Right ventricle myocardium inferior (tissue), 1 donor: ENCODE data around the gene BCAS3. TPM values are rescaled to one million over a fixed set of nuclear protein-coding genes. Genes with fewer than 3 reads are reported as not detected.

Source experiments
- ATAC-seq: fragments of 200-7000 bp; cut with Tn5 transposase; one replicate; pipeline ENCODE4 v1.9.1; 2020; ENCODE audit warnings: mild to moderate bottlenecking, moderate library complexity
- DNase-seq: peaks from one replicate; pipeline ENCODE4 v3.0.0; 2021; ENCODE audit errors: missing footprints
- intact Hi-C: fragments of 100-400 bp; cut with DNase I; formaldehyde crosslinking; loops from one replicate; pipeline ENCODE4 v1.11.0; 2022
- total RNA-seq: library from RNA; stranded (reverse); fragmentation: NEBNext Ultra II Directional; extraction: Animal tissue kit (Norgen Biotek cat#: 25700); gene quantifications from one replicate; pipeline ENCODE4 v1.2.1, GENCODE V29; 2021
- donor health status: DM: no; HTN: yes; CAD: no; lungs with severe emphysema.

The BCAS3 gene
- total RNA-seq, 1 donor from 2014 or later, result 13.3 TPM

DNA sequence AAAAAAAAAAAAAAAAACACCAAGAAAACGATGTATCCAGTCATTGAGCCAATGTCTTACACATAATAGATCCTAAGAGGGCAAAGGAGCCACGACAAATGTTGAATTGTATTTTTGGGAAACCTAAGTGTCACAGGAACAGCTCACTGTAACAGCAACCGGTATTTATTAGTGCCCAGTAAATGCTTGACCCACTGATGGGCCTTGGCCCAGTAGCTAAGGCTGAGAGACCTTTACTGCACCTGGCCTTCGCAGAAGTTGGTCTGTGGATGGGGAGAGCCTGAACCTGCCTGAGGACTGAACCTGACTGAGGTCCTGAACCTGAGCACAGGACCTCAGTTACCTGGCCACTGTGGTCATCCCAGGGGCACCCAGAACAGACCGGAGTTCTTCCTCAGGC lies 657.0 kb downstream of the BCAS3 start:
- no peak for ATAC-seq
- intact Hi-C loops, result no loop called here
- no peak for DNase-seq

DNA sequence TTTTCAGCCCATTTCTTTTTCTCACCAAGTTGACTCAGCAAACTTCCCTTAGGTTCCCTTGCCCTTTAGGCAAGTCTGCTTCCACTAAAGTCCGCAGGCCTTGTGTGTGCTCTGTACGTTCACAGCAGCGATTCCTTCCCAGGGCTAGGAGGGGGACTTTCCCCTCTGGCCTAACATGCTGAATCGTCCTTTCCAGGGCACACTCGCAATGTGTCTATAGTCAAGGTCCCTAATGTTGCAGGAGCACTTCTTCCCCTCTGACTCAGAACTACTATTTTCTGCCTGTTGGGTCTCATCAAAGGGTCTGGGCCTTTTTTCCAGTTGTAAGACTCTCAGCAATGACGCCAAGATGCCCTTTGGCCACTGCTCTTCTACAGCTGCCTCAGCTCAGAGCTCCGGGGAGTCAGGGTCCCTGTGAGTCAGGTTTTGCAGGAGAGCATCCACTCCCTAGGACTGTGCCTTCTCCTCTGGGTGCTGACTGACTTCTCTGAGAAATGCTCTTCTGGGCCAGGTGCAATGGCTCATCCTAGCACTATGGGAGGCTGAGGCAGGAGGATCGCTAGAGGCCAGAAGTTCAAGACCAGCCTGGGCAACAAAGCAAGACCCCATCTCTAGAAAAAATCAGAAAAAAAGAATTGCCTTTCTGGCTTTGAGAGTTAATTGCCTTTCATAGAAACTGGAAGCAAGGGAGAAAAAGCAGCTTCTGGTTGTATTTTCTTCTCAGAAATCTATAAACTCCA lies 657.6 kb downstream of the BCAS3 start:
- intact Hi-C loops, result no loop called here
- DNase-seq (no peak), ATAC-seq (no peak)

DNA sequence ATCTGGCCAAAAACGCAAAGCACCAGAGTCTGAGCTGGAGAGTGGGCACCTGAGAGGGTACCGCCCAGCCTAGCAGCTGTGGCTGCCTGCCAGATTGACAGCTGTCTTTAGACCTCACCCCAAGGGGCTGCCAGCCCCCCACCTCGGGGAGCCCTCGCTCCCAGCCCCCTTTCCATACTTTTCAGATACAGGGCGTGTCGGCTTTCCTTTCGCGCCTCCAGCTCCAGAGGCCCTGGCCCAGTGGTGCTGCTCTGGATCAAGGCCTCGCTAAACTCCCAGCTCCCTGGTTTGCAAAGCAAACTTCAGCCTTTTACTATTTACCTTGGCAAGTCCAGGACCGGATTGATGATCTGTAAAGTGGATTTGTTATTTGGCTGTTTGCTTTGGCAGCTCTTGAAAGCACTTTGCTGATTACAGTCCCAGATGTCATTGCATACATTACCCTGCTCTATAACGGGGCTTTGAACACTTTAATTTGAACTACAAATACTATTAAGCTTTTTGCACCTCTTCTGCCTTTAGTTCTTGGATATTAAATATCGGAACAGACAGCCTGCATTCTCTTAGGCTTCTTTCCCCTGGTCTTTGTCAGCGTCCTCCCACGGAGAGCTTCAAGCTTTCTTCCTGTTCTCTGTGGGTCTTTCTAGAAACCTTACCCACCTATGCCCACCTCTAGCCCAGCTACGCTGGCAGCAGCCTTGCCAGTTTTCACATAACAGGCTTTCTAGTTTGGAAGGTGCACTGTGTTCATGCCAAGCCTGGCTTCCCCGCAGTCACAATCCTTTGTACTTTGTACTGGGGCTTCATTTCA lies 658.4 kb downstream of the BCAS3 start:
- ATAC-seq (peak; percentile 39), DNase-seq (no peak)
- intact Hi-C loops, result no loop called here

DNA sequence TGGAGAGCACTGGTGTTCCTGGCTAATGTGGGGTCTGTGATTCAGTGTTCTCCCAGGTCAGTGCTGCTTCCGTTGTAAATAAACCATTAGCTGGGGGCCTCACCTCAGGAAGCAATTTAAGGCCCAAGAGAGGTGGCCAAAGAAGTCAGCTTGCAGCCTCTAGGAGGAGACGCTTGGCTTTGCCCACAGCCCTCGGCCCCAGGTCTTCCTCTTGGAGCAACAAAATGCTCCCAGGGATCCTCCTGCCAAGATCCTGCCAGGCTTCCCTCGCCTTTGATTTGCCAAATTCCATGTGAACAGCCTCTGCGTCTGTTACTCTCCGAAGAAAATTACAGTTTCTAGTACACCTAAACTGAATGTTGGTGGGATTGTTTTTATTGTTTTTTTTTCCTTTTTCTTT lies 659.6 kb downstream of the BCAS3 start:
- ATAC-seq (no peak), DNase-seq (no peak)
- intact Hi-C loops, result no loop called here

DNA sequence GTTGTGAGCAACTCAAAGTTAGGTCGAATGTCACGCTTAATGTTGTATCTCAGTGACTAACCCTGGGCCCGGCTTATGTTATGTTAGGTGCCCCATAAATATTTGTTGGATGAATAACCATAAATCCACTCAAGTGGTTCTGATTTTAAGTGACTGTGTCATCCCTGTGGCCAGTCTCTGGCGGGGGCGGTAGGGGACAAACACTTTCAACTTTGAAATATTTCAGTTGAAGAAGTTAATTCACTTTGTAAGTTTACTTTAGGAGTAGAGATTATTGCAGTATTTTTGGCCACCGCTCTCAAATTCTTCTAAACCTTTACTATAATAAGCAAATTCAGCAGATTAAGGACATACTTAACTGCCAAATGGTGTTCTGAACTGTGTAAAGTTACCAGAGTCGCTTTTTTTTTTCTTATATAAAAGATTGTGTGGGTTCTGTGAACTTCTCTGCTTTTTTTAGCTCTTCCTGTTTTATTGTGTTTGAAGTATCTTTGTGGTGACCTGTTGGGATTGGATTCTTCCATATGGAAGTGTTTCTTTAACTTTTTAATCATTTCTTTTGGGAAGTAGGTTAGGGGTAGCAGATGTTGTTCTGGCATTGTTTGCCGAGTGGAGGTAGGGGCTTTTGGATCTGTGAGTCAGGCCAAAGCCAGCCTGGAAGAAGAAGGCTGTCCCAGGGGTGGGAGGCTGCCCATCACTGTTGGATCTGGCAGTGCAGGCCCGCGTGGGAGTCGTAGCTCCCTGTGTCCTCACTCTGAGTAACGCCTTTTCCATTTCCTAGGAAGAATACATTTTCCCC lies 660.5 kb downstream of the BCAS3 start:
- intact Hi-C loops, result no loop called here
- ATAC-seq, result no peak
- no peak for DNase-seq

DNA sequence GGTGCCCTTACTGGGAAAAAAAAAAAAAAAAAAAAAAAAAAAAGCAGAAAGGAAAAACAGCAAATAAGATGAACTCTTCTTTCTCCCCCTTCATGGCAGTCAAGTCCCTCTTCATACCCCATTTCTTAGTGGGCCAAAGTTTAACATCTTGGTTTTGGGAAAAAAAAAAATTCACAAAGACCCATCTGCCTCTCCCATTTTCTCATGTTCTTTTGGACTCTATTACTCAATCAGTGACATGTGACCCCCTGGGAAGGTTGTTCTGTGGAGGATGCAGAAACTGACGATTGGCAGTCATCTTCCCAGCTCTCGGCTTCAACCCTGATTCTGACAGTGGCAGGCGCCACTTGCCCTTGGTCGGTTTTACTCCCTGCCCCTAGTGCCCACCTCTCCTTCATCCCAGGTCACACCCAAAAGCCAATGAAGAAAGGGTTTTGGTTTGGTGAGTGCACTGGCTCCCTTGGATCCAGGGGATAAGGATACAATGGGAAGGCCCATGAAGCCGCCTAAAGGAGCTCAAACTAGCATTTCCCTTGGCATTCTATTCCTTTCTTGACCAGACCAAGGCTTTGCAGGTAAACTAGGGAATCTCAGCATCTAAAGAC lies 661.3 kb downstream of the BCAS3 start:
- ATAC-seq (no peak), DNase-seq (no peak)
- intact Hi-C loops, result no loop called here

DNA sequence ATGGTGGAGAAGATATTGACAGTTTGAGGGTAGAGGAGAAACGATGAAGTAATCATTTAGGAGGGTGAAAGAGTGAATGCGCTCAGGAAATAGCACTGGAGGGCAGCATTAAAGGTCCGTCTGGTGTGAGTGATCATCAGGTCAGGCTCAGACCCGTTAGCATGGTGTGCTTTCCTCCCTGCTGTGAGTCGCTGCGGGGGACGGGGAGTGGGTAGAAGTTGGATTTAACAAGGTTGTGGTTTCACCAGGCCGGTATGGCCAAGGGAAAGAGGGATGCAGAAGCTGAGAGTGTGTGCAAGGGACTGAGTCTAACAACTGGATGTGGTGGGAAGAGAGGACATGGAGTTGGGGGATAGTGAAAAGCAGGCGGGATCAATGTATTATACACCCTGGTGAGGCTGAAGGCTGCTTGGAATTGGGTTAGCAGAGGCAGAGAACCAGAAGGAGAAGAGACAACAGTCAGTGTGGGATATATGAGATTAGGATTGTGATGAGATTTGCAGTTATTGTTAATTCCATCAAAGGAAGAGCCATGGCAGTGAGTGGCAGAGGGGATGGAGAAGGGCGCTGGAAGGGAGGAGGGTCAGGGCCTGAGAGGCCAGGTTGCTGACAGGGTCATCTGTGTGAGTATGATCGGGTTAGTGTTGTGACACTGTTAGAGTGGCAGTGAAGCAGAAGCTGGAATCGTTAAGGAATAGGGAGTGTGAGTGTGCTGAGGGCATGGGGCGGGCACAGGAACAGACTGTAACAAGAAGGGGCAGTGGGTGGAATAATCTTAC lies 663.0 kb downstream of the BCAS3 start:
- intact Hi-C loops, result no loop called here
- no peak for DNase-seq
- ATAC-seq, result no peak

DNA sequence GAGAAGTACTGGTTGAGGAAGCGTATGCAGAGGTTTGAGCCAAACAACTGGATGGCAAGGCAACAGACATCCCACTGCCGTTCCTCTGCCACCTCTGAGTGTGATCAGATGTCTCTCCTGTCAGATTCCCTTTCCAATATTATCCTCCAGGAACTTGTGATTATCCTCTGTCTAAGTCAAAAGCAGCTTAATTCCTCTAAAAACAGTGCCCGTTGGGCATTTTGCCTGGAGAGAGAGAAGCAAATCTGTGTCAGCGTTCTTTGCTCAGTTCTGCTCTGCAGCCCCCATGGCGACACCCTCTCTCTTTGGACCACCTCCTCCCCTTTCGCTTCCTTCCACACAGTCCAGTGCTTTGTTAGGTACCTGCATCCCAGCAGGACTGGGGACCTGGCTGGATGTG lies 665.9 kb downstream of the BCAS3 start:
- DNase-seq, result no peak
- ATAC-seq, result no peak
- intact Hi-C loops, result no loop called here

DNA sequence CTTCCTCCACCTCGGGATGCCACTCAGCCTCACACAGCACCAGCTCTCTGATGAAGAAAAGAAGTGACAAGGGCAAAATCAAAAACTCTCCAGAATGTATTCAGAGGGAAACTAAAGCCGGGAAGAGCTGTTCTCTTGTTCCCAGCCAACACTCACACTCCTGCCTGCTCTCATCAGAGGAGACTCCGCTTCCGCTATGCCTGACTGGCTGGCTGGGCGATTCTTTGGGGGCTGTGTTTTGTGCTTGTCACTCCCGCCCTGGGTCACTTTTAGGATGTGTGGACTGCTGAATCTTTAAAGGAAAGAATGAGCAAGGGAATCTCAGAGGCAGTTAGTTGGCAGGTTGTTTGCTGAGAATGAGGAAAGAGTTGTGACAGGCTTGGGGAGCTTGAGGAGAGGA lies 667.4 kb downstream of the BCAS3 start:
- DNase-seq (no peak), ATAC-seq (no peak)
- intact Hi-C loops, result no loop called here

DNA sequence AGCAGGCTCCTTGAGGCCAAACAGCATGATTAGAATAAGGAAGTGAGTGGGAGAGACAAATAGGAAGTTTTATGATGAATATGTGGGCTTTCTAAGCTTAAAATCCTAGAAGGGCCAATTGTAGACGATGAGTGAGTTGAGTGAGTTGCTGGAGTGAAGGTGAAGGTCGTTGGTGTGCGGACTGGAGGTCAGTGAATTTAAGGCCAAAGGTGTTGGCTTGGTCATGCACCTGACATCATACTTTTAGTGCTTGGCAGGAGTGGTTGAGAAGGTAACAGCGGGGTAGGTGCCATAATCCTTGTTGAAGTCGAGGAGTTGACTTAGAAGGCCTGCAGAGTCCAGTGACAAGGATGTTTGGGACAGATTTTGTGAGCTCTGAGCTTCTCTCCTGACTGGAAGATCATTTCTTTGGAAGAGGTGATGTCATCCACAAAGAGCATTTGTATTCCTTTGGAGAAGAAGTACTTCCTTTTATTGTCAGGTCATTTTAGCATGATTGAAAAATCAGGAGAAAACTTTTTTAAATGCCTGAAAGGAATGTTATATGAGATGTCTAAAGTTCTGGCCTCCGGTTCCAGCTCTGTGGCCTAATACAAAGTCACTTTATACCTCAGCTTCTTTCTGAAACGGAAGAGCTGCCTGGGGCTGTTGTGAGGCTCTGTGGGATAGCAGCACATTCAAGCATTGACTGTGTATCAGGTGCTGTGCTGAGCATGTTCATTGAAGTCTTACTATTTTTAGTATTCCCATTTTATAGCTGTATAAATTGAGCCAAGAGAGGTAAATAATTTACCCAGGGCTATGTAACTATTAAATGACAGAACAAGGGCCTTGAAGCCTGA lies 668.4 kb downstream of the BCAS3 start:
- ATAC-seq, result no peak
- no peak for DNase-seq
- intact Hi-C loops, result no loop called here

DNA sequence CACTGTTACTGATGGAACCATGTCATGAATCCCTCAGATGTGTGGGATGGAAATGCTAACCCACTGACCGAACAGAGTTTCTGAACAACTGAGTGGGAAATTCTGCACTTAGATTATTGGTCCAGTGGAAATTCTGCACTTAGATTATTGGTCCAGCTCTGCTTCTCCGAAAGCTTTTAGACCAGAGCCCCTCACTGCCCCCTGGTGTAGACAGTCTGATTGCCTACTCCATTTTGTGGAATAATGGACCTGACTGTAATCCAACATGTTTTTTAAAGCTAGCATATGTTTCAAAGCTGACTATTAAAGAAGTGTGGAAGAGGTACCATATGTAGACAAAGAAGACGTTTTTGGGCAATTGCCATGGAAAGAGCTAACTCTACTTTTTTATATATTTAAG lies 671.7 kb downstream of the BCAS3 start:
- intact Hi-C loops, result no loop called here
- ATAC-seq, result no peak
- no peak for DNase-seq

DNA sequence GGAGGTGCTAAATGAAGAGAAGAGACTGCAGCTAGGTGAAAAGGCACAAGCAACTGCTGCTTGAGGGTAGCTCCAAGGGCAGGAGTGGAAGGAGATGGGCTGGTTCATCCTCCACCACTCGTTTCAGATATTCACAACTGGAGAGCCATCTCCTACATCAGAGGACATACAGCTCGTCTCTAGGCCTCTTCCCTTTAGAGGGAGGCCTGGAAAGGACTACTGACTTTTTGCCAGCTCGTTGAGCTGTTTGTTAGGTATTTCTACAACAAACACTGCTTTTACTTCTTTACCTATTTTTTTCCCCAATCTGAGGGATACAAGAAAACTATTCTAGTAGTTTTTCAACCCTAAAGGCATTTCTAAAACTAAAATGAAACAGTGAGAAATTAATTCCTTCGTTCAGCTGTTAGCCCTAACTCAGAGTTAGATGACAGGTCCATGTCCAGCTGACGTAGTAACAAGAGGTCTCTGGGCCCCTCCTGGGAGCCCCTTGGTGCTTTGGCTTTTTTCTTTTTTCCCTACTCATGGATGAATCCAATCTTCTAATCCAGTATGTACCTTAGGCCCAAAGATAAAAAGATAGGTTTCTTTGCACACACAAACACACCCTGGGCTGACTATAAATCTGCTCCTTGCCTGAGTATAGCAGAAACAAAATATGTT lies 674.2 kb downstream of the BCAS3 start:
- ATAC-seq (no peak), DNase-seq (no peak)
- intact Hi-C loops, result no loop called here

DNA sequence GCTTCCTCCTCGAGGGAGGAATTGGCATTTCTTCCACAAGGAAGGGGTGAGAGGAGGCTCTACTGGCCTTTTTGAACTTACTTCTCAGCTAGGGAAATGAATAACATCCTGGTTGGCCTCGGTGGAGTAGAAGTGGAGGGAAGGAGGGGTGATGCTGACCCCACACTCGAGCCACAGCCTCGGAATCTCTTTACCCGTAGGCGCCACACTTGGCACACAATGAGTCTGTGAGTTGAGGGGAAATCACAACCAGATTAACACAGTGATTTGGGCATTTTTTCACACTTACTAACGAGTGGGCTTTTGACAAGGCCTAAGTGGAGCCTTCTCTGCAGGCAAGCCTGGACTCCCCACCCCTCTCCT lies 674.7 kb downstream of the BCAS3 start:
- intact Hi-C loops, result no loop called here
- DNase-seq (no peak), ATAC-seq (no peak)

DNA sequence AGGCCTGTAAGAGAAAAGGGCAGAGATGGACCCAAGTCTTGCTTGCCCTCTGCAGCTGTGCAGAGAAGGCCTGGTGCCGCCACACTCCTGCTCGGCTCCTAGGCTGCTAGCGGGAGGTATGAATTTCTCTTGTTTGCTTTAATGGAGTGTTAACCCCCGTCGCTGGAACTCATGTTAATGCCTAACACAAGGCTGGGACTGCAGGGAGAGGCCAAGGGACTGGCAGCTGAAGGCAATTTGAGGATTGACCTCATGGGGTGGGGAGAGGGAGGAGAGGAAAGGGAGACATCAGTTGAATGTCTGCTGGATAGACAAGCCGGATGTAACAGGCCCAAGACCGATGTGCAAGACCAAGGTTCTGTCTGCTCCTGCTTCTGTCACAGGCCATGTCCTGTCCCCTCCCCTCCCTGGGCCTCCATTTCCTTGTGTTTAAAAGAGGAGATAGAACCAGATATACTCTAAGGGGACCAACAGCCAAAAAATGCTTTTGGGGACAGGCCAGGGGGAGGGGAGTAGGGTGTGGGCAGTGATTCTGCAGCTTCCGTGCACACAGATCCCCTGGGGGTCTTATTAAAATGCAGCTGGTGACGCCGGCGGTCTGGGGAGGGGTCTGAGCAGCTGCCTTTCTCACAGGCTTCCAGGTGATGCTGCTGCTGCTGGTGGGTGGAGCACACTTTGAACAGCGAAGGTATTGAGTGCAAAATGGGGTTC lies 675.3 kb downstream of the BCAS3 start:
- no peak for ATAC-seq
- no peak for DNase-seq
- intact Hi-C loops, result no loop called here

DNA sequence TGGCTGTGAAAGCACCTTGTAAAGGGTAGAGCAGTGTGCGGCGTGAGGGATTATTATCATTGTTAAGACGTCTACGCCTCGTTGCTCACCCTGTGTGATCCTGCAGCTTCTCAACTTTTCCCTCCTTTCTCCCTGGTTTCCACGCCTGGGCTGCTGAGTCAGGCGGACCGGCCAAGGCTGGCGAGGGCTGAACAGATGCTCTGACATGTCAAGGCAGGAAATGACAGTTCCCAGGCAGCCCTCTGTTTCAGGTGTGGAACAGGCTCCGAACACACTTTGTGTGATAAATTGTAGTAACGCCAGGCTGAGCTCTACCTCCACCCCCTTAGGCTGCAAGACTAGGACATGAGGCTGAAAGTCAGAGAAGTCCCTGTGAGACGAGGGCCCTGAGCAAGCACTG lies 676.0 kb downstream of the BCAS3 start:
- intact Hi-C loops, result no loop called here
- DNase-seq (no peak), ATAC-seq (no peak)

DNA sequence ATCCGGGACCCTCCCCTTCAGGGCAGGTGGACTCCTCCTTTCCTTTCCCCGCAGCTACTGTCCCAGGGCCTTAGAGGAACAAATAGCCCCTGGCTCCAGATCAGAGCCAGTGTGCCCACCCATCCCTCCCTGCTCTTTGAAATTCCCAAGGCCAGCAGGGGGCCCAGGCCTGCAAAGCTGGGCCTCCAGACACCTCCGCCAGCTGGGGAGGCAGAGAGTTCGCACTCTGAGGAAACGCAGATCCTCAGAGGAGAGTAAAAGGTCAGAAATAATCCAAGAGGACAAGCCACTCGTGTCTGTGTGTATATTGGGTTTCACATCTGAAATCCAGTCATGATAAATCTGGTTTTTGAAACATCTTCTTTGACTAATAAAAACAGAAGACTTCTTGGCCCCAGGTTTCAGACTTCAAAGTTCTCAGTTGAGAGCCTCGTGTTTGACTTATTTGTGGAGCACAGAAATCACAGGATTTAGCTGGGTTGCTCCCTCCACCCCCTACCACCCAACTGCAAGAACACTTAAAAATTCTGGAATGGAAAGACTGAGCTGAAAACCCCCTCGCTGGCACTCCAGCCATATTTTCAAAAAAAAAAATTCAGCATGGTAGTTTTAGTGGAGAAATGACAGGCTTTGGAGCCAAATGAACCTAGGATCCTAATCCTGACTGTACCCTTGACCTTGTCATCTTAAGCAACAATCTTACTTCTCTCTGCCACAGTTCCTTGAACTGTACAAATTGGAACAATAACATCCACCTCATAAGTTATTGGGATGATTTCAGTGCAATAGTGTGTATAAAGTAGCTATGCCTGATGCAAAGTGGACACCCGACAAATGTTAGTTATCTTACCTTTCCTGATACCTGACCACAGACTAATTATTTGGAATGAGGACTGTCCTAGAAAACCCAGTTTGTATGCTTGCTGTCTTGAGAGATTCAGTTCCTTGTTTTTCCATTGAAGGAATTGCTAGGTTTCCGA lies 677.5 kb downstream of the BCAS3 start:
- no peak for ATAC-seq
- intact Hi-C loops, result no loop called here

More for the DNA sequence above, 677.5 kb downstream of the BCAS3 start:
- DNase-seq, result no peak
